Naive thymus-derived CD4-positive, alpha-beta T cell (primary cell): Measurements from ENCODE around the gene RPL19. TPM values are rescaled to one million over a fixed set of nuclear protein-coding genes. Genes with fewer than 3 reads are reported as not detected.
"Not testable (repeated sequence)": the region's sequence is repeated elsewhere in the genome, so short reads cannot be mapped to it uniquely, and the experiment has no call there.

Experiments
- ATAC-seq: fragments of 150-1000 bp; cut with Tn5 transposase; 2 replicates; pipeline ENCODE4 v1.10.0; 2021; ENCODE audit warnings: mild to moderate bottlenecking, moderate library complexity
- CTCF ChIA-PET: fragments of 350-600 bp; sonication (Branson Sonifier 250); formaldehyde crosslinking; loops from one replicate; lab custom pipeline; 2021; ENCODE audit warnings: antibody characterized with exemption; lab: Charles Lee
- POLR2A ChIA-PET: fragments of 350-600 bp; sonication (Branson Sonifier 250); formaldehyde crosslinking; loops from one replicate; lab custom pipeline; 2021; ENCODE audit warnings: antibody characterized with exemption, inconsistent platforms; lab: Charles Lee
- DNase-seq, 9 donors: peaks; one replicate each; pipeline versions ENCODE4 v3.0.0 to v3.0.0-alpha.2; 2020 to 2022; ENCODE audit warnings: mixed read lengths in 1 of 9
- H3K27ac ChIP-seq: one replicate; pipeline ENCODE4 v1.7.0; 2013; ENCODE audit warnings: mild to moderate bottlenecking, low read depth, low read length, moderate library complexity
- H3K27me3 ChIP-seq, 2 donors: one replicate each; pipeline ENCODE4 v1.7.0; 2013; ENCODE audit warnings: low read length in 2 of 2, mild to moderate bottlenecking in 2 of 2, moderate library complexity in 2 of 2; ENCODE audit not compliant: control insufficient read depth in 2 of 2, insufficient read depth in 2 of 2
- H3K36me3 ChIP-seq, 3 experiments: 1 replicate in 2 of 3; 2 replicates in 1 of 3; pipeline ENCODE4 v1.7.0; 2013; ENCODE audit warnings: low read length in 3 of 3, mild to moderate bottlenecking in 3 of 3, moderate library complexity in 1 of 3; ENCODE audit not compliant: insufficient read depth in 3 of 3, control insufficient read depth in 2 of 3
- H3K4me1 ChIP-seq, 2 donors: one replicate each; pipeline ENCODE4 v1.7.0; 2013; ENCODE audit warnings: low read length in 2 of 2, mild to moderate bottlenecking in 2 of 2, moderate library complexity in 1 of 2; ENCODE audit not compliant: control insufficient read depth in 2 of 2, insufficient read depth in 2 of 2
- H3K4me3 ChIP-seq: 2 replicates; pipeline ENCODE4 v1.7.0; 2013; ENCODE audit warnings: mild to moderate bottlenecking, low read length
- H3K9me3 ChIP-seq, 3 experiments: 1 replicate in 2 of 3; 2 replicates in 1 of 3; pipeline ENCODE4 v1.7.0; 2013; ENCODE audit warnings: low read length in 3 of 3; ENCODE audit not compliant: control insufficient read depth in 2 of 3
- H3K27ac Mint-ChIP-seq, 9 donors: one replicate each; pipeline ENCODE4 v1.8.0; 2020 to 2022; ENCODE audit warnings: mixed read lengths in 9 of 9, mild to moderate bottlenecking in 8 of 9, moderate library complexity in 5 of 9, inconsistent platforms in 2 of 9
- H3K27me3 Mint-ChIP-seq, 5 donors: one replicate each; pipeline ENCODE4 v1.8.0; 2021 to 2022; ENCODE audit warnings: mixed read lengths in 5 of 5, mild to moderate bottlenecking in 1 of 5
- H3K36me3 Mint-ChIP-seq, 5 donors: one replicate each; pipeline ENCODE4 v1.8.0; 2020 to 2022; ENCODE audit warnings: mixed read lengths in 5 of 5, mild to moderate bottlenecking in 3 of 5, inconsistent platforms in 1 of 5
- H3K4me1 Mint-ChIP-seq, 7 donors: one replicate each; pipeline ENCODE4 v1.8.0; 2020 to 2022; ENCODE audit warnings: mixed read lengths in 7 of 7, mild to moderate bottlenecking in 3 of 7, inconsistent platforms in 1 of 7
- H3K4me3 Mint-ChIP-seq, 10 donors: one replicate each; pipeline ENCODE4 v1.8.0; 2020 to 2022; ENCODE audit warnings: mild to moderate bottlenecking in 10 of 10, mixed read lengths in 10 of 10, moderate library complexity in 6 of 10, inconsistent platforms in 2 of 10
- H3K9me3 Mint-ChIP-seq, 11 donors: one replicate each; pipeline ENCODE4 v1.8.0; 2020 to 2022; ENCODE audit warnings: mixed read lengths in 11 of 11, mild to moderate bottlenecking in 4 of 11, inconsistent platforms in 1 of 11, moderate library complexity in 1 of 11
- intact Hi-C, 2 donors: fragments of 100-400 bp; cut with micrococcal nuclease; formaldehyde crosslinking; loops; one replicate each; pipeline ENCODE4 v1.15.1; 2023
- polyA plus RNA-seq, 2 donors: library from polyadenylated mRNA; unstranded; fragments of 300-500 nt; fragmentation: Illumina TruSeq; gene quantifications; one replicate each; pipeline ENCODE4 v1.2.3, GENCODE V29; 2021
- total RNA-seq, 6 experiments: library from RNA in 5 of 6; stranded (reverse) in 5 of 6; gene quantifications; 1 replicate in 5 of 6; 2 replicates in 1 of 6; pipeline ENCODE4 v1.2.3 and lab custom pipeline; 2021 to 2026

RPL19 gene
- total and polyA plus RNA-seq, 7 experiments from 2014 or later = 1,932 to 4,957 (median 3,802) TPM

GRCh38 chr17:39165178-39165840 is 34.8 kb upstream of the RPL19 start:
- H3K4me3 Mint-ChIP-seq = peak overlapping the region; percentile 88 to 98 (median 92)
- H3K9me3 Mint-ChIP-seq = peaks cover 0 to 4% (median 0%) of the 10 kb centered on the region in 11 donors
- H3K9me3 ChIP-seq = no peaks in the 10 kb centered on the region
- intact Hi-C loops = loop anchor here in 1 of 2 donors (10.0 kb wide), 1 partner anchor 69 kb away; no protein-coding TSS in a partner anchor
- ChIA-PET POLR2A (interaction anchor here (0.7 to 2.3 kb wide), 8 partner anchors 9 to 312 kb away, joined by 3 to 17 read pairs (median 5); partner anchors contain the start of genes RPL19 and RPL23), CTCF (interaction anchor here (0.5 to 4.8 kb wide), 31 partner anchors 9 to 271 kb away, joined by 3 to 38 read pairs (median 3); partner anchors contain the start of genes PLXDC1 and RPL19)
- peaks cover 8 to 15% of the 10 kb centered on the region in 2 donors for H3K4me1 ChIP-seq
- H3K27me3 ChIP-seq = no peaks in the 10 kb centered on the region
- no peaks in the 10 kb centered on the region for H3K36me3 ChIP-seq
- ATAC-seq = no peak
- peaks cover 22 to 34% (median 29%) of the 10 kb centered on the region in 7 donors for H3K4me1 Mint-ChIP-seq
- peak overlapping the region; percentile 81 for H3K4me3 ChIP-seq
- peak overlapping the region; percentile 51 for H3K27ac ChIP-seq
- H3K27ac Mint-ChIP-seq = peak overlapping the region in 4 of 9 donors; percentile 43 to 71 (median 61)
- H3K27me3 Mint-ChIP-seq = peaks cover 0 to 41% (median 22%) of the 10 kb centered on the region in 5 donors
- H3K36me3 Mint-ChIP-seq = peaks cover 0 to 1% (median 0%) of the 10 kb centered on the region in 5 donors
- DNase-seq = peak in 1 of 9 donors; percentile 17

- ATAC-seq (no peak), DNase-seq (no peak)
- H3K4me1 Mint-ChIP-seq = peaks cover 22 to 34% (median 29%) of the 10 kb centered on the region in 7 donors
- peak within 1 kb of the TSS in 6 of 9 donors; percentile 3 to 71 (median 50) for H3K27ac Mint-ChIP-seq
- Histone ChIP-seq H3K36me3 (no peaks in the 10 kb centered on the region), H3K4me3 (peak within 1 kb of the TSS; percentile 81), H3K4me1 (peaks cover 8 to 15% of the 10 kb centered on the region in 2 donors), H3K27ac (peak within 1 kb of the TSS; percentile 51), H3K9me3 (no peaks in the 10 kb centered on the region), H3K27me3 (no peaks in the 10 kb centered on the region)
- ChIA-PET POLR2A (interaction anchor here (1.4 to 2.8 kb wide), 5 partner anchors 9 to 34 kb away, joined by 4 to 17 read pairs (median 8); partner anchors contain the start of gene RPL19), CTCF (interaction anchor here (0.5 to 3.7 kb wide), 8 partner anchors 8 to 182 kb away, joined by 3 to 35 read pairs (median 4); partner anchors contain the start of gene PLXDC1)
- intact Hi-C loops = loop anchor here in 1 of 2 donors (10.0 kb wide), 1 partner anchor 69 kb away; no protein-coding TSS in a partner anchor
- H3K36me3 Mint-ChIP-seq = peaks cover 0 to 1% (median 0%) of the 10 kb centered on the region in 5 donors
- peaks cover 0 to 4% (median 0%) of the 10 kb centered on the region in 11 donors for H3K9me3 Mint-ChIP-seq
- peaks cover 0 to 41% (median 22%) of the 10 kb centered on the region in 5 donors for H3K27me3 Mint-ChIP-seq
- peak within 1 kb of the TSS; percentile 88 to 98 (median 92) for H3K4me3 Mint-ChIP-seq
These were observed 34.2 kb upstream of the RPL19 start, which contains the start of gene ARL5C for GRCh38 chr17:39165841-39166349. TSS of gene ARL5C (minus strand) at chr17:39166161. CDS start at chr17:39165760, 401 bp downstream.

GRCh38 chr17:39166437-39167335 is 33.4 kb upstream of the RPL19 start:
- H3K4me3 Mint-ChIP-seq = peak overlapping the region; percentile 6 to 98 (median 66)

GRCh38 chr17:39167476-39167875 is 32.6 kb upstream of the RPL19 start:
- no peak overlapping the region for H3K4me3 ChIP-seq
- intact Hi-C loops = loop anchor here in 1 of 2 donors (10.0 kb wide), 1 partner anchor 67 kb away; no protein-coding TSS in a partner anchor
- CTCF ChIA-PET = interaction anchor here (0.6 kb wide), 2 partner anchors 68 to 130 kb away, joined by 3 read pairs; no protein-coding TSS in a partner anchor

More at GRCh38 chr17:39166437-39167335, 33.4 kb upstream of the RPL19 start:
- Mint-ChIP-seq H3K27ac (peak overlapping the region in 2 of 9 donors; percentile 3 to 15), H3K27me3 (peaks cover 0 to 41% (median 22%) of the 10 kb centered on the region in 5 donors), H3K9me3 (peaks cover 0 to 4% (median 0%) of the 10 kb centered on the region in 11 donors), H3K36me3 (peaks cover 0 to 1% (median 0%) of the 10 kb centered on the region in 5 donors), H3K4me1 (peaks cover 22 to 34% (median 29%) of the 10 kb centered on the region in 7 donors)
- Histone ChIP-seq H3K27ac (no peak overlapping the region), H3K9me3 (no peaks in the 10 kb centered on the region), H3K4me3 (no peak overlapping the region), H3K36me3 (no peaks in the 10 kb centered on the region), H3K4me1 (peaks cover 8 to 15% of the 10 kb centered on the region in 2 donors), H3K27me3 (no peaks in the 10 kb centered on the region)
- DNase-seq (no peak), ATAC-seq (no peak)
- POLR2A ChIA-PET = interaction anchor here (0.6 to 2.8 kb wide), 3 partner anchors 13 to 33 kb away, joined by 3 to 15 read pairs (median 8); partner anchors contain the start of gene RPL19
- CTCF ChIA-PET = interaction anchor here (0.7 to 3.7 kb wide), 6 partner anchors 8 to 183 kb away, joined by 3 to 35 read pairs (median 4); partner anchors contain the start of gene PLXDC1
- intact Hi-C loops = loop anchor here in 1 of 2 donors (10.0 kb wide), 1 partner anchor 68 kb away; no protein-coding TSS in a partner anchor

GRCh38 chr17:39168503-39168902 is 31.6 kb upstream of the RPL19 start:
- not testable (repeated sequence) for H3K27ac ChIP-seq, H3K4me3 Mint-ChIP-seq, H3K9me3 ChIP-seq, H3K36me3 ChIP-seq, H3K4me3 ChIP-seq, H3K27me3 ChIP-seq, H3K27ac Mint-ChIP-seq, H3K36me3 Mint-ChIP-seq, H3K9me3 Mint-ChIP-seq, ATAC-seq, DNase-seq
- peaks cover 15% of the 10 kb centered on the region in 2 donors for H3K4me1 ChIP-seq
- intact Hi-C loops = loop anchor here in 1 of 2 donors (10.0 kb wide), 1 partner anchor 66 kb away; no protein-coding TSS in a partner anchor
- POLR2A ChIA-PET = interaction anchor here (0.9 to 2.8 kb wide), 3 partner anchors 15 to 314 kb away, joined by 3 to 15 read pairs (median 4); no protein-coding TSS in a partner anchor
- Mint-ChIP-seq H3K27me3 (peaks cover 0 to 36% (median 22%) of the 10 kb centered on the region in 5 donors), H3K4me1 (peaks cover 30 to 52% (median 43%) of the 10 kb centered on the region in 7 donors)
- CTCF ChIA-PET = interaction anchor here (0.6 to 1.1 kb wide), 4 partner anchors 16 to 1024 kb away, joined by 3 to 7 read pairs (median 4); no protein-coding TSS in a partner anchor

More at GRCh38 chr17:39167476-39167875, 32.6 kb upstream of the RPL19 start:
- Mint-ChIP-seq H3K4me1 (peaks cover 30 to 42% (median 33%) of the 10 kb centered on the region in 7 donors), H3K9me3 (peaks cover 0 to 4% (median 0%) of the 10 kb centered on the region in 11 donors), H3K4me3 (peak overlapping the region in 5 of 10 donors; percentile 5 to 92 (median 24)), H3K27me3 (peaks cover 0 to 39% (median 22%) of the 10 kb centered on the region in 5 donors), H3K36me3 (peaks cover 0 to 1% (median 0%) of the 10 kb centered on the region in 5 donors), H3K27ac (peak overlapping the region in 1 of 9 donors; percentile 3)
- Histone ChIP-seq H3K36me3 (no peaks in the 10 kb centered on the region), H3K9me3 (no peaks in the 10 kb centered on the region), H3K27ac (no peak overlapping the region), H3K27me3 (no peaks in the 10 kb centered on the region), H3K4me1 (peaks cover 8 to 15% of the 10 kb centered on the region in 2 donors)
- DNase-seq = no peak
- no peak for ATAC-seq
- POLR2A ChIA-PET = interaction anchor here (0.6 to 2.8 kb wide), 3 partner anchors 14 to 33 kb away, joined by 3 to 15 read pairs (median 8); partner anchors contain the start of gene RPL19
